ENCODE results near the gene HOTAIR.
A peak's percentile ranks its signal among the peaks of the same experiment; 100 is the strongest.

The HOTAIR gene

GRCh38 chr12:53974084-53975063 is at the start of gene HOTAIR:
TSS of gene HOTAIR (minus strand) at chr12:53974954.
- Mint-ChIP-seq H3K27me3 (ENCODE audit: low read depth) (peaks cover 92% of the 10 kb centered on the region), H3K9me3 (no peaks in the 10 kb centered on the region), H3K36me3 (ENCODE audit: low read depth) (peaks cover 7% of the 10 kb centered on the region), H3K27ac (peak within 1 kb of the TSS; percentile 83), H3K4me3 (peak within 1 kb of the TSS; percentile 46), H3K4me1 (ENCODE audit: low read depth) (peaks cover 9% of the 10 kb centered on the region)

GRCh38 chr12:54024127-54024526 is 49.4 kb upstream of the HOTAIR start:
- H3K36me3 Mint-ChIP-seq (ENCODE audit: low read depth) = no peaks in the 10 kb centered on the region
- H3K4me3 Mint-ChIP-seq = no peak overlapping the region
- no peak overlapping the region for H3K27ac Mint-ChIP-seq
- peaks cover 95% of the 10 kb centered on the region for H3K27me3 Mint-ChIP-seq (ENCODE audit: low read depth)
- H3K4me1 Mint-ChIP-seq (ENCODE audit: low read depth) = peaks cover 24% of the 10 kb centered on the region
- no peaks in the 10 kb centered on the region for H3K9me3 Mint-ChIP-seq

- H3K9me3 Mint-ChIP-seq = no peaks in the 10 kb centered on the region
- H3K4me1 Mint-ChIP-seq (ENCODE audit: low read depth) = peaks cover 21% of the 10 kb centered on the region
- no peaks in the 10 kb centered on the region for H3K36me3 Mint-ChIP-seq (ENCODE audit: low read depth)
- peaks cover 88% of the 10 kb centered on the region for H3K27me3 Mint-ChIP-seq (ENCODE audit: low read depth)
- no peak overlapping the region for H3K4me3 Mint-ChIP-seq
- H3K27ac Mint-ChIP-seq = no peak overlapping the region
Measured at GRCh38 chr12:54022960-54023884, 48.5 kb upstream of the HOTAIR start.

GRCh38 chr12:54021432-54022013 is 46.8 kb upstream of the HOTAIR start:
- Mint-ChIP-seq H3K4me3 (peak overlapping the region; percentile 25), H3K9me3 (no peaks in the 10 kb centered on the region), H3K36me3 (ENCODE audit: low read depth) (no peaks in the 10 kb centered on the region), H3K4me1 (ENCODE audit: low read depth) (peaks cover 19% of the 10 kb centered on the region), H3K27me3 (ENCODE audit: low read depth) (peaks cover 84% of the 10 kb centered on the region), H3K27ac (no peak overlapping the region)

- Mint-ChIP-seq H3K9me3 (no peaks in the 10 kb centered on the region), H3K36me3 (ENCODE audit: low read depth) (no peaks in the 10 kb centered on the region), H3K4me3 (no peak overlapping the region), H3K4me1 (ENCODE audit: low read depth) (peaks cover 15% of the 10 kb centered on the region), H3K27me3 (ENCODE audit: low read depth) (peaks cover 84% of the 10 kb centered on the region), H3K27ac (no peak overlapping the region)
Measured at GRCh38 chr12:54020591-54021405, 46.0 kb upstream of the HOTAIR start.

GRCh38 chr12:54019924-54020590 is 45.3 kb upstream of the HOTAIR start:
- no peaks in the 10 kb centered on the region for H3K36me3 Mint-ChIP-seq (ENCODE audit: low read depth)
- H3K27me3 Mint-ChIP-seq (ENCODE audit: low read depth) = peaks cover 84% of the 10 kb centered on the region
- peaks cover 13% of the 10 kb centered on the region for H3K4me1 Mint-ChIP-seq (ENCODE audit: low read depth)
- H3K4me3 Mint-ChIP-seq = no peak overlapping the region
- no peaks in the 10 kb centered on the region for H3K9me3 Mint-ChIP-seq
- H3K27ac Mint-ChIP-seq = no peak overlapping the region

- Mint-ChIP-seq H3K27me3 (ENCODE audit: low read depth) (peaks cover 84% of the 10 kb centered on the region), H3K36me3 (ENCODE audit: low read depth) (no peaks in the 10 kb centered on the region), H3K4me1 (ENCODE audit: low read depth) (peaks cover 18% of the 10 kb centered on the region), H3K9me3 (no peaks in the 10 kb centered on the region), H3K27ac (no peak overlapping the region), H3K4me3 (no peak overlapping the region)
Measured at GRCh38 chr12:54019091-54019811, 44.5 kb upstream of the HOTAIR start.

- Mint-ChIP-seq H3K4me3 (peak overlapping the region; percentile 83), H3K9me3 (no peaks in the 10 kb centered on the region), H3K4me1 (ENCODE audit: low read depth) (peaks cover 18% of the 10 kb centered on the region), H3K27ac (no peak overlapping the region), H3K36me3 (ENCODE audit: low read depth) (no peaks in the 10 kb centered on the region), H3K27me3 (ENCODE audit: low read depth) (peaks cover 84% of the 10 kb centered on the region)
Measured at GRCh38 chr12:54018468-54018984, 43.8 kb upstream of the HOTAIR start.

GRCh38 chr12:54017878-54018467 is 43.2 kb upstream of the HOTAIR start:
- Mint-ChIP-seq H3K36me3 (ENCODE audit: low read depth) (no peaks in the 10 kb centered on the region), H3K27me3 (ENCODE audit: low read depth) (peaks cover 84% of the 10 kb centered on the region), H3K27ac (peak overlapping the region; percentile 52)

GRCh38 chr12:54017027-54017788 is 42.5 kb upstream of the HOTAIR start:
- H3K9me3 Mint-ChIP-seq = no peaks in the 10 kb centered on the region
- no peaks in the 10 kb centered on the region for H3K36me3 Mint-ChIP-seq (ENCODE audit: low read depth)
- H3K27me3 Mint-ChIP-seq (ENCODE audit: low read depth) = peaks cover 84% of the 10 kb centered on the region
- peaks cover 18% of the 10 kb centered on the region for H3K4me1 Mint-ChIP-seq (ENCODE audit: low read depth)
- peak overlapping the region; percentile 52 for H3K27ac Mint-ChIP-seq
- H3K4me3 Mint-ChIP-seq = peak overlapping the region; percentile 83

More at GRCh38 chr12:54017878-54018467, 43.2 kb upstream of the HOTAIR start:
- Mint-ChIP-seq H3K9me3 (no peaks in the 10 kb centered on the region), H3K4me1 (ENCODE audit: low read depth) (peaks cover 18% of the 10 kb centered on the region), H3K4me3 (peak overlapping the region; percentile 83)

GRCh38 chr12:54016478-54016964 is 41.8 kb upstream of the HOTAIR start:
- Mint-ChIP-seq H3K27ac (no peak overlapping the region), H3K36me3 (ENCODE audit: low read depth) (no peaks in the 10 kb centered on the region), H3K27me3 (ENCODE audit: low read depth) (peaks cover 84% of the 10 kb centered on the region), H3K4me1 (ENCODE audit: low read depth) (peaks cover 16% of the 10 kb centered on the region), H3K9me3 (no peaks in the 10 kb centered on the region), H3K4me3 (no peak overlapping the region)

Data from T-helper 1 cell treated with Interleukin-12 subunit alpha and Interleukin-12 subunit beta and Interleukin-4 antibody, amounts not matched to agents 30 μg/mL and 1 μg/mL, for 36 hours (primary cell).